ENCODE results near the gene SLC10A1. TPM values are rescaled to one million over a fixed set of nuclear protein-coding genes. Genes with fewer than 3 reads are reported as not detected.

SLC10A1 gene
- total RNA-seq, 1 experiment from 2014 or later: not detected

- H3K14ac ChIP-seq (ENCODE audit: insufficient read depth, low read length): no peak overlapping the region
- H3K27me3 ChIP-seq (ENCODE audit: insufficient read depth, low read length): no peaks in the 10 kb centered on the region
- H3K4ac ChIP-seq (ENCODE audit: low read depth, low read length): no peak overlapping the region
- no peak overlapping the region for H2AFZ ChIP-seq (ENCODE audit: low read length)
- Mint-ChIP-seq H3K27ac (no peak overlapping the region), H3K4me1 (peaks cover 15 to 16% of the 10 kb centered on the region in 2 experiments), H3K9me3 (no peaks in the 10 kb centered on the region; a peak in 1 of 5 replicates), H3K36me3 (ENCODE audit: insufficient read depth in 1 of 3, low read depth in 3 of 3) (no peaks in the 10 kb centered on the region), H3K27me3 (ENCODE audit: low read depth) (no peaks in the 10 kb centered on the region; the same call in 1 of the 2 replicates), H3K4me3 (no peak overlapping the region)
- H3K18ac ChIP-seq (ENCODE audit: insufficient read length, low read depth, low read length): no peak overlapping the region
- no peak overlapping the region for H2BK5ac ChIP-seq (ENCODE audit: insufficient read length, low read length)
- H3K79me1 ChIP-seq (ENCODE audit: insufficient read depth, low read depth, low read length, poor library complexity, severe bottlenecking): no peaks in the 10 kb centered on the region
- H3K4me1 ChIP-seq (ENCODE audit: insufficient read depth, low read length): no peaks in the 10 kb centered on the region; the same call in 1 of the 2 replicates
- no peak overlapping the region for H3K9ac ChIP-seq (ENCODE audit: extremely low read depth, insufficient read length, low read length)
- no peak overlapping the region for H3T11ph ChIP-seq (ENCODE audit: low read length)
- no peak overlapping the region for H4K5ac ChIP-seq (ENCODE audit: insufficient read length, low read depth, low read length)
- H3K27ac ChIP-seq (ENCODE audit: insufficient read length, low read depth, low read length): no peak overlapping the region
- no peaks in the 10 kb centered on the region for H3K79me2 ChIP-seq (ENCODE audit: insufficient read depth, low read length)
- no peak overlapping the region for H4K8ac ChIP-seq (replicated peaks; ENCODE audit: insufficient read length, low read depth, low read length)
- H2AK5ac ChIP-seq (ENCODE audit: insufficient read length, low read length): no peak overlapping the region
- no peak for DNase-seq
- H3K23ac ChIP-seq (ENCODE audit: insufficient read length, low read depth, low read length): no peak overlapping the region
- no peak for TF ChIP-seq CTCF (conservative IDR thresholded peaks at IDR 0.05)
- H2BK12ac ChIP-seq (ENCODE audit: insufficient read length, low read depth, low read length): no peak overlapping the region
- H3K23me2 ChIP-seq (ENCODE audit: insufficient read length, low read depth, low read length, poor library complexity, severe bottlenecking): no peaks in the 10 kb centered on the region
- H3K9me3 ChIP-seq (ENCODE audit: control insufficient read depth, low read depth, low read length): no peaks in the 10 kb centered on the region
- H2BK15ac ChIP-seq (ENCODE audit: low read depth, low read length): no peak overlapping the region
- no peaks in the 10 kb centered on the region for H4K20me1 ChIP-seq (ENCODE audit: control insufficient read depth, insufficient read depth, insufficient read length)
- H4K91ac ChIP-seq (ENCODE audit: insufficient read length, low read depth, low read length): no peak overlapping the region
- H3K56ac ChIP-seq (ENCODE audit: insufficient read length, low read depth, low read length): no peak overlapping the region
- H2BK120ac ChIP-seq (ENCODE audit: low read depth, low read length, poor library complexity, severe bottlenecking): no peak overlapping the region
- H3K4me2 ChIP-seq (ENCODE audit: insufficient read depth, insufficient read length, low read length): no peak overlapping the region
- H2BK20ac ChIP-seq (ENCODE audit: low read depth, low read length, poor library complexity, severe bottlenecking): no peak overlapping the region
These were observed 41.7 kb downstream of the SLC10A1 start for GRCh38 chr14:69755296-69755695.

Data from H9 (cell line).